Lower leg skin (tissue), 3 donors: ENCODE measurements around the gene RPL37.

Source experiments
- CTCF ChIP-seq, 3 donors: fragments of 450-650 bp; IDR thresholded peaks; one replicate each; pipeline ENCODE4 v1.5.1; 2016; ENCODE audit warnings: antibody characterized with exemption in 3 of 3, mild to moderate bottlenecking in 3 of 3, moderate library complexity in 2 of 3
- POLR2A ChIP-seq, 2 donors: fragments of 450-650 bp; IDR thresholded peaks; one replicate each; pipeline ENCODE4 v1.6.1; 2016 to 2017; ENCODE audit warnings: antibody characterized with exemption in 2 of 2, mild to moderate bottlenecking in 1 of 2, moderate library complexity in 1 of 2

DNA sequence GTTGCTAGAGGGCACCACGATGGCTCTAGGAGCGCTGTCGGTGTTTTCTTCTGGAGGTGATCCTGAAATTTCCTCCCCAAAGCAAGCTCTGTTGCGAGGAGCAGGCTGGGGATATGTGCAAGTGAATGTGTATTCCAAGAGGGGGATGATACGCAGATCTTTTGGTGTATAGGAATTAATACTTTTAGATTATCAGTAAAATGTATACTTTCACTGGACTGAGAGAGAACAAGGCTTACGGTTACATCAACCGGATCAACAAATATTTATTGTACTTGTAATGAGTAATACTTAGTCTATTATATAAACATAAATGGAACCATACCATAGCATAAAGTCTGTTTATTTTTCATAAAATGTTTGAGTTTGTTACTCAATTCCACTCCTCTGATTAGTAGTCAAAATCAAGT, 36.2 kb downstream of the RPL37 start:
- TF ChIP-seq CTCF (IDR thresholded peaks at IDR 0.05): no peak
- no peak for TF ChIP-seq POLR2A (IDR thresholded peaks at IDR 0.05)
